ENCODE measurements around the gene BMERB1. TPM values are rescaled to one million over a fixed set of nuclear protein-coding genes. Genes with fewer than 3 reads are reported as not detected.

The BMERB1 gene
- total and polyA plus RNA-seq, 4 donors = 5.6 to 33.3 (median 9.0) TPM

- no peak for DNase-seq (ENCODE audit: low spot score)
- H3K36me3 ChIP-seq (ENCODE audit: control insufficient read depth in 4 of 4, insufficient read depth in 3 of 4, low read depth in 1 of 4, low read length in 3 of 4) = peaks cover 0 to 6% (median 0%) of the 10 kb centered on the region in 4 donors
- H3K4me3 ChIP-seq (ENCODE audit: low read depth in 1 of 3, low read length in 3 of 3) = no peak overlapping the region
- TF ChIP-seq FOXA1 (IDR thresholded peaks at IDR 0.05) (no peak), YY1 (IDR thresholded peaks at IDR 0.05) (no peak), JUND (IDR thresholded peaks at IDR 0.05) (no peak), MAX (IDR thresholded peaks at IDR 0.05) (no peak), FOXA2 (IDR thresholded peaks at IDR 0.05) (no peak), ATF3 (IDR thresholded peaks at IDR 0.05) (no peak), NR2F2 (IDR thresholded peaks at IDR 0.05) (no peak), TAF1 (conservative IDR thresholded peaks at IDR 0.05) (no peak), HNF4A (conservative IDR thresholded peaks at IDR 0.05) (no peak), HNF4G (IDR thresholded peaks at IDR 0.05) (no peak), EGR1 (IDR thresholded peaks at IDR 0.05; ENCODE audit: low read depth in 2 of 2) (no peak), SP1 (IDR thresholded peaks at IDR 0.05) (no peak), RAD21 (IDR thresholded peaks at IDR 0.05) (no peak), RXRA (IDR thresholded peaks at IDR 0.05) (no peak), CTCF (IDR thresholded peaks at IDR 0.05; ENCODE audit: low read depth, low read length, missing input control) (no peak), GABPA (IDR thresholded peaks at IDR 0.05 in 1 of 2, conservative IDR thresholded peaks at IDR 0.05 in 1 of 2) (no peak)
- TF ChIP-seq, protein P1, sequence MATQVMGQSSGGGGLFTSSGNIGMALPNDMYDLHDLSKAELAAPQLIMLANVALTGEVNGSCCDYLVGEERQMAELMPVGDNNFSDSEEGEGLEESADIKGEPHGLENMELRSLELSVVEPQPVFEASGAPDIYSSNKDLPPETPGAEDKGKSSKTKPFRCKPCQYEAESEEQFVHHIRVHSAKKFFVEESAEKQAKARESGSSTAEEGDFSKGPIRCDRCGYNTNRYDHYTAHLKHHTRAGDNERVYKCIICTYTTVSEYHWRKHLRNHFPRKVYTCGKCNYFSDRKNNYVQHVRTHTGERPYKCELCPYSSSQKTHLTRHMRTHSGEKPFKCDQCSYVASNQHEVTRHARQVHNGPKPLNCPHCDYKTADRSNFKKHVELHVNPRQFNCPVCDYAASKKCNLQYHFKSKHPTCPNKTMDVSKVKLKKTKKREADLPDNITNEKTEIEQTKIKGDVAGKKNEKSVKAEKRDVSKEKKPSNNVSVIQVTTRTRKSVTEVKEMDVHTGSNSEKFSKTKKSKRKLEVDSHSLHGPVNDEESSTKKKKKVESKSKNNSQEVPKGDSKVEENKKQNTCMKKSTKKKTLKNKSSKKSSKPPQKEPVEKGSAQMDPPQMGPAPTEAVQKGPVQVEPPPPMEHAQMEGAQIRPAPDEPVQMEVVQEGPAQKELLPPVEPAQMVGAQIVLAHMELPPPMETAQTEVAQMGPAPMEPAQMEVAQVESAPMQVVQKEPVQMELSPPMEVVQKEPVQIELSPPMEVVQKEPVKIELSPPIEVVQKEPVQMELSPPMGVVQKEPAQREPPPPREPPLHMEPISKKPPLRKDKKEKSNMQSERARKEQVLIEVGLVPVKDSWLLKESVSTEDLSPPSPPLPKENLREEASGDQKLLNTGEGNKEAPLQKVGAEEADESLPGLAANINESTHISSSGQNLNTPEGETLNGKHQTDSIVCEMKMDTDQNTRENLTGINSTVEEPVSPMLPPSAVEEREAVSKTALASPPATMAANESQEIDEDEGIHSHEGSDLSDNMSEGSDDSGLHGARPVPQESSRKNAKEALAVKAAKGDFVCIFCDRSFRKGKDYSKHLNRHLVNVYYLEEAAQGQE (IDR thresholded peaks at IDR 0.05) = no peak
- TF ChIP-seq, protein P2, sequence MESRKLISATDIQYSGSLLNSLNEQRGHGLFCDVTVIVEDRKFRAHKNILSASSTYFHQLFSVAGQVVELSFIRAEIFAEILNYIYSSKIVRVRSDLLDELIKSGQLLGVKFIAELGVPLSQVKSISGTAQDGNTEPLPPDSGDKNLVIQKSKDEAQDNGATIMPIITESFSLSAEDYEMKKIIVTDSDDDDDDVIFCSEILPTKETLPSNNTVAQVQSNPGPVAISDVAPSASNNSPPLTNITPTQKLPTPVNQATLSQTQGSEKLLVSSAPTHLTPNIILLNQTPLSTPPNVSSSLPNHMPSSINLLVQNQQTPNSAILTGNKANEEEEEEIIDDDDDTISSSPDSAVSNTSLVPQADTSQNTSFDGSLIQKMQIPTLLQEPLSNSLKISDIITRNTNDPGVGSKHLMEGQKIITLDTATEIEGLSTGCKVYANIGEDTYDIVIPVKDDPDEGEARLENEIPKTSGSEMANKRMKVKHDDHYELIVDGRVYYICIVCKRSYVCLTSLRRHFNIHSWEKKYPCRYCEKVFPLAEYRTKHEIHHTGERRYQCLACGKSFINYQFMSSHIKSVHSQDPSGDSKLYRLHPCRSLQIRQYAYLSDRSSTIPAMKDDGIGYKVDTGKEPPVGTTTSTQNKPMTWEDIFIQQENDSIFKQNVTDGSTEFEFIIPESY (IDR thresholded peaks at IDR 0.05) = no peak
- WGBS = 96% methylated on average over 11 of the region's 11 CpGs
- no peaks in the 10 kb centered on the region for H3K9me3 ChIP-seq (ENCODE audit: control insufficient read depth in 4 of 4, low read length in 3 of 4)
- no peaks in the 10 kb centered on the region for H3K27me3 ChIP-seq (ENCODE audit: control insufficient read depth in 4 of 4, insufficient read depth in 4 of 4, low read length in 3 of 4)
- H3K4me1 ChIP-seq (ENCODE audit: control insufficient read depth in 4 of 4, insufficient read depth in 4 of 4, low read length in 3 of 4) = no peaks in the 10 kb centered on the region
- H3K9ac ChIP-seq (ENCODE audit: low read depth in 1 of 2, low read length in 2 of 2) = no peak overlapping the region
- no peak overlapping the region for H3K27ac ChIP-seq (ENCODE audit: low read depth in 1 of 2, low read length in 2 of 2)
Observed at GRCh38 chr16:15511759-15512487, 77.5 kb downstream of the BMERB1 start.
